Tibial nerve (tissue), 4 donors: Measurements from ENCODE around the gene VGLL2. TPM values are rescaled to one million over a fixed set of nuclear protein-coding genes. Genes with fewer than 3 reads are reported as not detected.

ENCODE experiments used
- DNase-seq, 2 donors: peaks; one replicate each; pipeline ENCODE4 v3.0.0-alpha.2; 2019; ENCODE audit warnings: low spot score in 2 of 2
- H3K27ac ChIP-seq, 4 donors: fragments of 200-600 bp; sonication (generic) in 3 of 4; one replicate each; pipeline ENCODE4 v1.5.1; 2017 to 2019; ENCODE audit warnings: mild to moderate bottlenecking in 1 of 4
- H3K27me3 ChIP-seq, 2 donors: fragments of 200-600 bp; sonication (generic) in 1 of 2; one replicate each; pipeline versions ENCODE4 v1.5.1 to v1.6.0; 2017 to 2019
- H3K36me3 ChIP-seq, 3 donors: fragments of 200-600 bp; sonication (generic); one replicate each; pipeline ENCODE4 v1.5.1; 2018 to 2019
- H3K4me1 ChIP-seq, 4 donors: fragments of 200-600 bp; sonication (generic) in 3 of 4; one replicate each; pipeline ENCODE4 v1.5.1; 2017 to 2019
- H3K4me3 ChIP-seq, 4 donors: fragments of 200-600 bp; sonication (generic) in 3 of 4; one replicate each; pipeline ENCODE4 v1.5.1; 2017 to 2019; ENCODE audit warnings: mild to moderate bottlenecking in 1 of 4, moderate library complexity in 1 of 4
- H3K9me3 ChIP-seq, 4 donors: fragments of 200-600 bp; sonication (generic) in 3 of 4; one replicate each; pipeline ENCODE4 v1.5.1; 2017 to 2019
- CTCF ChIP-seq, 5 experiments: fragments of 200-600 bp in 3 of 5; fragments of 450-650 bp in 2 of 5; sonication (generic) in 3 of 5; IDR thresholded peaks; one replicate each; pipeline ENCODE4 v1.5.1; 2016 to 2019; ENCODE audit warnings: antibody characterized with exemption in 5 of 5, mild to moderate bottlenecking in 3 of 5, moderate library complexity in 2 of 5
- EP300 ChIP-seq, 2 donors: sonication (generic); formaldehyde crosslinking; IDR thresholded peaks; one replicate each; pipeline ENCODE4 v1.6.1; 2017; ENCODE audit warnings: antibody characterized with exemption in 2 of 2, mild to moderate bottlenecking in 1 of 2
- POLR2A ChIP-seq, 2 donors: fragments of 450-650 bp; IDR thresholded peaks; one replicate each; pipeline ENCODE4 v1.6.1; 2017; ENCODE audit warnings: antibody characterized with exemption in 2 of 2, mild to moderate bottlenecking in 2 of 2, moderate library complexity in 2 of 2
- WGBS, 2 donors: methylation state at CpG; one replicate each; pipeline ENCODE4 v1.1.5; 2018; 5-methylcytosine and 5-hydroxymethylcytosine counted together
- total RNA-seq, 4 donors: library from RNA; depleted of rRNA; stranded (reverse); fragments of >200 nt; gene quantifications; one replicate each; pipeline ENCODE4 v1.1.0, GENCODE V29; 2016

The VGLL2 gene
- total RNA-seq: not detected

- peak within 1 kb of the TSS; percentile 19 to 49 (median 34) for H3K4me3 ChIP-seq
- no peak for DNase-seq
- H3K27me3 ChIP-seq: peaks cover 4 to 89% of the 10 kb centered on the region in 2 donors
- peaks cover 0 to 47% (median 15%) of the 10 kb centered on the region in 4 donors for H3K4me1 ChIP-seq
- no peak within 1 kb of the TSS for H3K27ac ChIP-seq
- TF ChIP-seq POLR2A (IDR thresholded peaks at IDR 0.05): no peak
- no peak for TF ChIP-seq EP300 (IDR thresholded peaks at IDR 0.05)
- no peak for TF ChIP-seq CTCF (IDR thresholded peaks at IDR 0.05)
- 1 to 3% methylated on average over 30 to 40 of the region's 63 CpGs for WGBS, 2 donors
- peaks cover 0 to 2% (median 0%) of the 10 kb centered on the region in 4 donors for H3K9me3 ChIP-seq
- H3K36me3 ChIP-seq: no peaks in the 10 kb centered on the region
These were observed at the start of gene VGLL2 for GRCh38 chr6:117265410-117266256. Gene VGLL2, plus strand, starts transcription at chr6:117265558. Its CDS starts 206 bp downstream, at chr6:117265764.

- H3K27me3 ChIP-seq: no peaks in the 10 kb centered on the region
- no peak for DNase-seq
- H3K27ac ChIP-seq: no peak overlapping the region
- no peaks in the 10 kb centered on the region for H3K36me3 ChIP-seq
- no peak for TF ChIP-seq CTCF (IDR thresholded peaks at IDR 0.05)
- no peak for TF ChIP-seq POLR2A (IDR thresholded peaks at IDR 0.05)
- TF ChIP-seq EP300 (IDR thresholded peaks at IDR 0.05): no peak
- 80 to 83% methylated on average over 3 of the region's 3 CpGs for WGBS, 2 donors
- H3K4me1 ChIP-seq: no peaks in the 10 kb centered on the region
- no peaks in the 10 kb centered on the region for H3K9me3 ChIP-seq
- H3K4me3 ChIP-seq: no peak overlapping the region
These were observed 42.5 kb upstream of the VGLL2 start for GRCh38 chr6:117222861-117223260.

- Histone ChIP-seq H3K9me3 (no peaks in the 10 kb centered on the region), H3K27me3 (no peaks in the 10 kb centered on the region), H3K27ac (no peak overlapping the region), H3K4me1 (no peaks in the 10 kb centered on the region), H3K36me3 (no peaks in the 10 kb centered on the region), H3K4me3 (no peak overlapping the region)
- DNase-seq: no peak
- WGBS, 2 donors: 92 to 95% methylated on average over 1 of the region's 1 CpG
- no peak for TF ChIP-seq EP300 (IDR thresholded peaks at IDR 0.05)
These were observed 38.6 kb upstream of the VGLL2 start for GRCh38 chr6:117226778-117227177.

GRCh38 chr6:117227245-117227962, 38.0 kb upstream of the VGLL2 start:
- no peaks in the 10 kb centered on the region for H3K9me3 ChIP-seq
- no peak for DNase-seq
- whole genome bisulfite sequencing, 2 donors: 77 to 81% methylated on average over 3 of the region's 3 CpGs
- H3K36me3 ChIP-seq: no peaks in the 10 kb centered on the region
- TF ChIP-seq CTCF (IDR thresholded peaks at IDR 0.05): no peak
- no peak for TF ChIP-seq EP300 (IDR thresholded peaks at IDR 0.05)
- no peak for TF ChIP-seq POLR2A (IDR thresholded peaks at IDR 0.05)
- no peak overlapping the region for H3K27ac ChIP-seq
- H3K4me1 ChIP-seq: no peaks in the 10 kb centered on the region
- H3K27me3 ChIP-seq: no peaks in the 10 kb centered on the region
- no peak overlapping the region for H3K4me3 ChIP-seq

- no peaks in the 10 kb centered on the region for H3K27me3 ChIP-seq
- H3K36me3 ChIP-seq: no peaks in the 10 kb centered on the region
- no peaks in the 10 kb centered on the region for H3K4me1 ChIP-seq
- no peak overlapping the region for H3K4me3 ChIP-seq
- TF ChIP-seq EP300 (IDR thresholded peaks at IDR 0.05) (no peak), POLR2A (IDR thresholded peaks at IDR 0.05) (no peak), CTCF (IDR thresholded peaks at IDR 0.05) (no peak)
- no peaks in the 10 kb centered on the region for H3K9me3 ChIP-seq
- 88% methylated on average over 1 of the region's 1 CpG for WGBS, 2 donors
- no peak overlapping the region for H3K27ac ChIP-seq
- no peak for DNase-seq
These were observed 37.2 kb upstream of the VGLL2 start for GRCh38 chr6:117228202-117228601.
